Liver (tissue), 3 donors: Measurements from ENCODE around the gene BRCA1.

Experiments
- SP1 ChIP-seq: IDR thresholded peaks from 2 replicates; pipeline ENCODE4 v1.6.1; 2018; ENCODE audit warnings: antibody characterized with exemption, mild to moderate bottlenecking
- TAF1 ChIP-seq: conservative IDR thresholded peaks from 2 replicates; pipeline ENCODE4 v1.6.1; 2016; ENCODE audit warnings: antibody characterized with exemption, mild to moderate bottlenecking
- TF ChIP-seq, protein P1 (sequence below): fragments of 150-350 bp; IDR thresholded peaks from 2 replicates; pipeline ENCODE4 v1.5.1; 2017; ENCODE audit warnings: improper control_type of control experiment, low read depth, low read length; ENCODE audit not compliant: missing input control
- TF ChIP-seq, protein P2 (sequence below): IDR thresholded peaks from 2 replicates; pipeline ENCODE4 v1.6.1; 2016; ENCODE audit warnings: antibody characterized with exemption
- TF ChIP-seq, protein P3 (sequence below): IDR thresholded peaks from 2 replicates; pipeline ENCODE4 v1.6.1; 2016; ENCODE audit warnings: antibody characterized with exemption
- donor health status: healthy.
- donor health status: healthy.

DNA sequence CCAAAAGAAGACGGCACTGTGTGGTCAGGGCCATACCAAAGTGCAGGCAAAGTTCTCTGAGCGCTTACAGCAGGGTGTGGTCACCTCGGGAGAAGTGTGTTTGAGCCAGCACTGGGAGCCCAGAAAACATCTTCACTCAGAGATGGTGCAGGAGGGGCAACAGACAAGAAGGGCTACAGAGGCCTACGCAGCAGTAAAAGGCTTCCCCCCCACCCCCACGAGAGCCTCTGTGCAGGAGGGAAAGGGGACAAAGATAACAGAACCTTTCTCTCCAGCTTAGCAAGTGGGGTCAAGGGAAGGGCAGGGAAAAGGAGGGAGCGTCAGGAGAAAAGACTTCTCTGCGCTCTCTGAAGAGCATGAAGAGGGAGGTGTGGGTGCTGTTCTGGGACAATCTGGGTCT, 105.7 kb downstream of the BRCA1 start:
- TF ChIP-seq, protein P1, sequence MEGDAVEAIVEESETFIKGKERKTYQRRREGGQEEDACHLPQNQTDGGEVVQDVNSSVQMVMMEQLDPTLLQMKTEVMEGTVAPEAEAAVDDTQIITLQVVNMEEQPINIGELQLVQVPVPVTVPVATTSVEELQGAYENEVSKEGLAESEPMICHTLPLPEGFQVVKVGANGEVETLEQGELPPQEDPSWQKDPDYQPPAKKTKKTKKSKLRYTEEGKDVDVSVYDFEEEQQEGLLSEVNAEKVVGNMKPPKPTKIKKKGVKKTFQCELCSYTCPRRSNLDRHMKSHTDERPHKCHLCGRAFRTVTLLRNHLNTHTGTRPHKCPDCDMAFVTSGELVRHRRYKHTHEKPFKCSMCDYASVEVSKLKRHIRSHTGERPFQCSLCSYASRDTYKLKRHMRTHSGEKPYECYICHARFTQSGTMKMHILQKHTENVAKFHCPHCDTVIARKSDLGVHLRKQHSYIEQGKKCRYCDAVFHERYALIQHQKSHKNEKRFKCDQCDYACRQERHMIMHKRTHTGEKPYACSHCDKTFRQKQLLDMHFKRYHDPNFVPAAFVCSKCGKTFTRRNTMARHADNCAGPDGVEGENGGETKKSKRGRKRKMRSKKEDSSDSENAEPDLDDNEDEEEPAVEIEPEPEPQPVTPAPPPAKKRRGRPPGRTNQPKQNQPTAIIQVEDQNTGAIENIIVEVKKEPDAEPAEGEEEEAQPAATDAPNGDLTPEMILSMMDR = no peak
- no peak for TF ChIP-seq TAF1
- TF ChIP-seq, protein P2, sequence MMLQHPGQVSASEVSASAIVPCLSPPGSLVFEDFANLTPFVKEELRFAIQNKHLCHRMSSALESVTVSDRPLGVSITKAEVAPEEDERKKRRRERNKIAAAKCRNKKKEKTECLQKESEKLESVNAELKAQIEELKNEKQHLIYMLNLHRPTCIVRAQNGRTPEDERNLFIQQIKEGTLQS = no peak
- TF ChIP-seq, protein P3, sequence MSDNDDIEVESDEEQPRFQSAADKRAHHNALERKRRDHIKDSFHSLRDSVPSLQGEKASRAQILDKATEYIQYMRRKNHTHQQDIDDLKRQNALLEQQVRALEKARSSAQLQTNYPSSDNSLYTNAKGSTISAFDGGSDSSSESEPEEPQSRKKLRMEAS = no peak
- TF ChIP-seq SP1 = no peak
